HG02588 (cell line): Measurements from ENCODE around the gene SCAF11.

Experiments used
- ATAC-seq: cut with Tn5 transposase; IDR thresholded peaks from one replicate; pipeline ENCODE4 v1.9.1; 2021; ENCODE audit warnings: mild to moderate bottlenecking, moderate library complexity; ENCODE audit not compliant: unreplicated experiment

SCAF11 gene

GRCh38 chr12:45986641-45987339 lies 3.6 kb downstream of the SCAF11 start:
- no peak for ATAC-seq

- ATAC-seq: no peak
These were observed 9.1 kb downstream of the SCAF11 start for GRCh38 chr12:45981075-45981837.

- no peak for ATAC-seq
These were observed 9.8 kb downstream of the SCAF11 start for GRCh38 chr12:45980540-45980939.

- no peak for ATAC-seq
These were observed 12.3 kb downstream of the SCAF11 start for GRCh38 chr12:45978108-45978507.

GRCh38 chr12:45977620-45978019 lies 12.8 kb downstream of the SCAF11 start:
- no peak for ATAC-seq

GRCh38 chr12:45975506-45975905 lies 14.9 kb downstream of the SCAF11 start:
- no peak for ATAC-seq

GRCh38 chr12:45974883-45975282 lies 15.5 kb downstream of the SCAF11 start:
- no peak for ATAC-seq

GRCh38 chr12:45974171-45974719 lies 16.1 kb downstream of the SCAF11 start:
- ATAC-seq: no peak

GRCh38 chr12:45973526-45973925 lies 16.8 kb downstream of the SCAF11 start:
- no peak for ATAC-seq

- ATAC-seq: no peak
These were observed 20.0 kb downstream of the SCAF11 start for GRCh38 chr12:45970391-45970790.

- no peak for ATAC-seq
These were observed 21.3 kb downstream of the SCAF11 start for GRCh38 chr12:45969084-45969483.

GRCh38 chr12:45966486-45966885 lies 23.9 kb downstream of the SCAF11 start:
- ATAC-seq: no peak

- no peak for ATAC-seq
These were observed 27.6 kb downstream of the SCAF11 start for GRCh38 chr12:45962553-45963325.

GRCh38 chr12:45959728-45960127 lies 30.6 kb downstream of the SCAF11 start:
- no peak for ATAC-seq

- ATAC-seq: no peak
These were observed 31.3 kb downstream of the SCAF11 start for GRCh38 chr12:45959025-45959424.

GRCh38 chr12:45948546-45948945 lies 41.8 kb downstream of the SCAF11 start:
- no peak for ATAC-seq

GRCh38 chr12:45946435-45946834 lies 43.9 kb downstream of the SCAF11 start:
- no peak for ATAC-seq

- no peak for ATAC-seq
These were observed 45.6 kb downstream of the SCAF11 start for GRCh38 chr12:45944771-45945170.

GRCh38 chr12:45939759-45940158 lies 50.6 kb downstream of the SCAF11 start:
- no peak for ATAC-seq

- no peak for ATAC-seq
These were observed 51.8 kb downstream of the SCAF11 start for GRCh38 chr12:45938566-45938965.

- ATAC-seq: no peak
These were observed 55.4 kb downstream of the SCAF11 start for GRCh38 chr12:45934956-45935355.
